Fibroblast of mammary gland (primary cell): ENCODE data around the gene OR2V1.
A peak's percentile ranks its signal among the peaks of the same experiment; 100 is the strongest.
"Not testable (repeated sequence)": the region's sequence is repeated elsewhere in the genome, so short reads cannot be mapped to it uniquely, and the experiment has no call there.

Experiments used
- DNase-seq: peaks from one replicate; pipeline ENCODE4 v3.0.0-alpha.2; 2010; ENCODE audit warnings: low read depth
- H3K4me3 ChIP-seq: 2 replicates; pipeline ENCODE4 v1.5.1; 2011; ENCODE audit warnings: low read depth, mild to moderate bottlenecking, low read length, moderate library complexity; ENCODE audit not compliant: control insufficient read depth
- CTCF ChIP-seq: conservative IDR thresholded peaks from 2 replicates; pipeline ENCODE4 v1.5.1; 2011; ENCODE audit warnings: low read depth, low read length, inconsistent platforms; ENCODE audit not compliant: control insufficient read depth, insufficient read depth

Gene OR2V1

GRCh38 chr5:181133610-181134231 lies 2.8 kb upstream of the OR2V1 start:
- no peak for TF ChIP-seq CTCF
- no peak overlapping the region for H3K4me3 ChIP-seq
- peak; percentile 88 for DNase-seq

GRCh38 chr5:181133083-181133482 lies 2.1 kb upstream of the OR2V1 start:
- no peak for DNase-seq
- no peak for TF ChIP-seq CTCF
- no peak overlapping the region for H3K4me3 ChIP-seq

- DNase-seq, result no peak
- no peak overlapping the region for H3K4me3 ChIP-seq
- TF ChIP-seq CTCF, result no peak
These were observed 545 bp upstream of the OR2V1 start for GRCh38 chr5:181131514-181131913.

- not testable (repeated sequence) for DNase-seq, H3K4me3 ChIP-seq
These were observed 888 bp downstream of the OR2V1 start for GRCh38 chr5:181130081-181130480.

GRCh38 chr5:181129601-181130000 lies 1.4 kb downstream of the OR2V1 start:
- H3K4me3 ChIP-seq, result no peak overlapping the region
- no peak for TF ChIP-seq CTCF

GRCh38 chr5:181127907-181128626 lies 2.9 kb downstream of the OR2V1 start:
- TF ChIP-seq CTCF, result no peak
- no peak for DNase-seq
- H3K4me3 ChIP-seq, result no peak overlapping the region

More at GRCh38 chr5:181129601-181130000, 1.4 kb downstream of the OR2V1 start:
- DNase-seq, result no peak

- no peak for TF ChIP-seq CTCF
- no peak overlapping the region for H3K4me3 ChIP-seq
- DNase-seq, result no peak
These were observed 3.5 kb downstream of the OR2V1 start for GRCh38 chr5:181127456-181127855.
